ENCODE results near the gene PCDHGB4.
"Not testable (repeated sequence)": the region's sequence is repeated elsewhere in the genome, so short reads cannot be mapped to it uniquely, and the experiment has no call there.

The PCDHGB4 gene

GRCh38 chr5:141369994-141370848 lies 17.3 kb upstream of the PCDHGB4 start, which contains the start of gene PCDHGB3:
Gene PCDHGB3 (plus strand): TSS chr5:141370242. CDS start chr5:141370395, 153 bp downstream.
- DNase-seq, result no peak

- DNase-seq, result no peak
Observed at GRCh38 chr5:141371572-141372475, 15.7 kb upstream of the PCDHGB4 start.

GRCh38 chr5:141373673-141374317 lies 13.7 kb upstream of the PCDHGB4 start, which contains the start of gene PCDHGA6:
Gene PCDHGA6 (plus strand): TSS chr5:141373891. CDS start chr5:141374084, 193 bp downstream.
- no peak for DNase-seq

- DNase-seq, result no peak
Observed at GRCh38 chr5:141374627-141375026, 12.9 kb upstream of the PCDHGB4 start.

GRCh38 chr5:141375444-141376155 lies 11.9 kb upstream of the PCDHGB4 start:
- DNase-seq, result not testable (repeated sequence)

GRCh38 chr5:141382469-141383294 lies 4.8 kb upstream of the PCDHGB4 start, which contains the start of gene PCDHGA7:
Gene PCDHGA7 (plus strand): TSS chr5:141382742. CDS start chr5:141382900, 158 bp downstream.
- no peak for DNase-seq

- DNase-seq, result no peak
Observed at GRCh38 chr5:141383345-141383744, 4.2 kb upstream of the PCDHGB4 start.

- DNase-seq, result no peak
Observed at GRCh38 chr5:141384471-141385267, 2.8 kb upstream of the PCDHGB4 start.

- no peak for DNase-seq
Observed at GRCh38 chr5:141388661-141389060, 1.2 kb downstream of the PCDHGB4 start.

- no peak for DNase-seq
Observed at GRCh38 chr5:141389153-141390042, 1.9 kb downstream of the PCDHGB4 start.

- DNase-seq, result no peak
Observed at GRCh38 chr5:141392429-141393198, 5.1 kb downstream of the PCDHGB4 start, which contains the start of gene PCDHGA8. Gene PCDHGA8 (plus strand): TSS chr5:141392633. CDS start chr5:141392814, 181 bp downstream.

- no peak for DNase-seq
Observed at GRCh38 chr5:141393267-141393666, 5.8 kb downstream of the PCDHGB4 start.

GRCh38 chr5:141394401-141395187 lies 7.1 kb downstream of the PCDHGB4 start:
- not testable (repeated sequence) for DNase-seq

GRCh38 chr5:141397756-141398551 lies 10.5 kb downstream of the PCDHGB4 start, which contains the start of gene PCDHGB5:
Gene PCDHGB5 (plus strand): TSS chr5:141397947. CDS start chr5:141398128, 181 bp downstream.
- not testable (repeated sequence) for DNase-seq

GRCh38 chr5:141398608-141399007 lies 11.1 kb downstream of the PCDHGB4 start:
- no peak for DNase-seq

- no peak for DNase-seq
Observed at GRCh38 chr5:141399555-141400258, 12.2 kb downstream of the PCDHGB4 start.

All from DMS79 (cell line).